ENCODE data around the gene DHX34.
"Not testable (repeated sequence)": the region's sequence is repeated elsewhere in the genome, so short reads cannot be mapped to it uniquely, and the experiment has no call there.

Gene DHX34

GRCh38 chr19:47352095-47352494, 3.0 kb downstream of the DHX34 start:
- Histone ChIP-seq H3K9me3 (ENCODE audit: low read length) (no peaks in the 10 kb centered on the region), H3K9ac (ENCODE audit: low read length) (no peak overlapping the region), H3K27ac (ENCODE audit: low read depth, low read length) (no peak overlapping the region), H3K4me1 (ENCODE audit: insufficient read depth, low read length) (peaks cover 17% of the 10 kb centered on the region), H3K4me3 (ENCODE audit: low read depth in 1 of 2, low read length in 2 of 2) (no peak overlapping the region), H3K36me3 (ENCODE audit: insufficient read depth, low read length) (peaks cover 39% of the 10 kb centered on the region), H3K27me3 (ENCODE audit: control insufficient read depth in 1 of 2, insufficient read depth in 2 of 2, low read length in 2 of 2) (no peaks in the 10 kb centered on the region)

- no peaks in the 10 kb centered on the region for H3K9me3 ChIP-seq (ENCODE audit: low read length)
- H3K27ac ChIP-seq (ENCODE audit: low read depth, low read length), result no peak overlapping the region
- peaks cover 17% of the 10 kb centered on the region for H3K4me1 ChIP-seq (ENCODE audit: insufficient read depth, low read length)
- peaks cover 51% of the 10 kb centered on the region for H3K36me3 ChIP-seq (ENCODE audit: insufficient read depth, low read length)
- H3K9ac ChIP-seq (ENCODE audit: low read length), result no peak overlapping the region
- no peak overlapping the region for H3K4me3 ChIP-seq (ENCODE audit: low read depth in 1 of 2, low read length in 2 of 2)
- no peaks in the 10 kb centered on the region for H3K27me3 ChIP-seq (ENCODE audit: control insufficient read depth in 1 of 2, insufficient read depth in 2 of 2, low read length in 2 of 2)
Measured at GRCh38 chr19:47353307-47353712, 4.2 kb downstream of the DHX34 start.

GRCh38 chr19:47356900-47357299, 7.8 kb downstream of the DHX34 start:
- no peak overlapping the region for H3K27ac ChIP-seq (ENCODE audit: low read depth, low read length)
- H3K4me1 ChIP-seq (ENCODE audit: insufficient read depth, low read length), result peaks cover 3% of the 10 kb centered on the region
- H3K9me3 ChIP-seq (ENCODE audit: low read length), result no peaks in the 10 kb centered on the region
- no peak overlapping the region for H3K9ac ChIP-seq (ENCODE audit: low read length)
- peaks cover 83% of the 10 kb centered on the region for H3K36me3 ChIP-seq (ENCODE audit: insufficient read depth, low read length)
- no peak overlapping the region for H3K4me3 ChIP-seq (ENCODE audit: low read depth in 1 of 2, low read length in 2 of 2)
- H3K27me3 ChIP-seq (ENCODE audit: control insufficient read depth in 1 of 2, insufficient read depth in 2 of 2, low read length in 2 of 2), result no peaks in the 10 kb centered on the region

- Histone ChIP-seq H3K27ac (ENCODE audit: low read depth, low read length) (no peak overlapping the region), H3K36me3 (ENCODE audit: insufficient read depth, low read length) (peaks cover 82% of the 10 kb centered on the region), H3K27me3 (ENCODE audit: control insufficient read depth in 1 of 2, insufficient read depth in 2 of 2, low read length in 2 of 2) (no peaks in the 10 kb centered on the region), H3K4me3 (ENCODE audit: low read depth in 1 of 2, low read length in 2 of 2) (no peak overlapping the region), H3K9ac (ENCODE audit: low read length) (no peak overlapping the region), H3K4me1 (ENCODE audit: insufficient read depth, low read length) (no peaks in the 10 kb centered on the region), H3K9me3 (ENCODE audit: low read length) (no peaks in the 10 kb centered on the region)
Measured at GRCh38 chr19:47357788-47358680, 8.9 kb downstream of the DHX34 start.

- Histone ChIP-seq H3K9ac (ENCODE audit: low read length) (no peak overlapping the region), H3K4me1 (ENCODE audit: insufficient read depth, low read length) (no peaks in the 10 kb centered on the region), H3K9me3 (ENCODE audit: low read length) (no peaks in the 10 kb centered on the region), H3K27ac (ENCODE audit: low read depth, low read length) (no peak overlapping the region), H3K4me3 (ENCODE audit: low read depth in 1 of 2, low read length in 2 of 2) (no peak overlapping the region), H3K27me3 (ENCODE audit: control insufficient read depth in 1 of 2, insufficient read depth in 2 of 2, low read length in 2 of 2) (no peaks in the 10 kb centered on the region), H3K36me3 (ENCODE audit: insufficient read depth, low read length) (peaks cover 81% of the 10 kb centered on the region)
Measured at GRCh38 chr19:47358936-47359335, 9.8 kb downstream of the DHX34 start.

- Histone ChIP-seq H3K27ac (ENCODE audit: low read depth, low read length) (no peak overlapping the region), H3K9ac (ENCODE audit: low read length) (no peak overlapping the region), H3K4me1 (ENCODE audit: insufficient read depth, low read length) (no peaks in the 10 kb centered on the region), H3K36me3 (ENCODE audit: insufficient read depth, low read length) (peaks cover 65% of the 10 kb centered on the region), H3K9me3 (ENCODE audit: low read length) (no peaks in the 10 kb centered on the region), H3K4me3 (ENCODE audit: low read depth in 1 of 2, low read length in 2 of 2) (no peak overlapping the region), H3K27me3 (ENCODE audit: control insufficient read depth in 1 of 2, insufficient read depth in 2 of 2, low read length in 2 of 2) (no peaks in the 10 kb centered on the region)
Measured at GRCh38 chr19:47362321-47362720, 13.2 kb downstream of the DHX34 start.

- Histone ChIP-seq H3K27me3 (ENCODE audit: control insufficient read depth in 1 of 2, insufficient read depth in 2 of 2, low read length in 2 of 2) (no peaks in the 10 kb centered on the region), H3K27ac (ENCODE audit: low read depth, low read length) (no peak overlapping the region), H3K4me1 (ENCODE audit: insufficient read depth, low read length) (no peaks in the 10 kb centered on the region), H3K9me3 (ENCODE audit: low read length) (no peaks in the 10 kb centered on the region), H3K36me3 (ENCODE audit: insufficient read depth, low read length) (peaks cover 49% of the 10 kb centered on the region), H3K4me3 (ENCODE audit: low read depth in 1 of 2, low read length in 2 of 2) (no peak overlapping the region), H3K9ac (ENCODE audit: low read length) (no peak overlapping the region)
Measured at GRCh38 chr19:47363758-47364531, 14.8 kb downstream of the DHX34 start.

GRCh38 chr19:47365455-47365854, 16.3 kb downstream of the DHX34 start:
- not testable (repeated sequence) for H3K27ac ChIP-seq (ENCODE audit: low read depth, low read length); H3K9ac ChIP-seq (ENCODE audit: low read length); H3K4me1 ChIP-seq (ENCODE audit: insufficient read depth, low read length); H3K4me3 ChIP-seq (ENCODE audit: low read depth in 1 of 2, low read length in 2 of 2); H3K9me3 ChIP-seq (ENCODE audit: low read length); H3K27me3 ChIP-seq (ENCODE audit: control insufficient read depth in 1 of 2, insufficient read depth in 2 of 2, low read length in 2 of 2)
- H3K36me3 ChIP-seq (ENCODE audit: insufficient read depth, low read length), result peaks cover 41% of the 10 kb centered on the region

GRCh38 chr19:47370045-47370611, 21.0 kb downstream of the DHX34 start:
- no peak overlapping the region for H3K27ac ChIP-seq (ENCODE audit: low read depth, low read length)
- no peaks in the 10 kb centered on the region for H3K9me3 ChIP-seq (ENCODE audit: low read length)
- no peak overlapping the region for H3K4me3 ChIP-seq (ENCODE audit: low read depth in 1 of 2, low read length in 2 of 2)
- H3K27me3 ChIP-seq (ENCODE audit: control insufficient read depth in 1 of 2, insufficient read depth in 2 of 2, low read length in 2 of 2), result no peaks in the 10 kb centered on the region
- H3K36me3 ChIP-seq (ENCODE audit: insufficient read depth, low read length), result peaks cover 45% of the 10 kb centered on the region
- no peaks in the 10 kb centered on the region for H3K4me1 ChIP-seq (ENCODE audit: insufficient read depth, low read length)
- no peak overlapping the region for H3K9ac ChIP-seq (ENCODE audit: low read length)

- H3K4me1 ChIP-seq (ENCODE audit: insufficient read depth, low read length), result no peaks in the 10 kb centered on the region
- no peak overlapping the region for H3K4me3 ChIP-seq (ENCODE audit: low read depth in 1 of 2, low read length in 2 of 2)
- no peaks in the 10 kb centered on the region for H3K27me3 ChIP-seq (ENCODE audit: control insufficient read depth in 1 of 2, insufficient read depth in 2 of 2, low read length in 2 of 2)
- peaks cover 56% of the 10 kb centered on the region for H3K36me3 ChIP-seq (ENCODE audit: insufficient read depth, low read length)
- no peaks in the 10 kb centered on the region for H3K9me3 ChIP-seq (ENCODE audit: low read length)
- H3K9ac ChIP-seq (ENCODE audit: low read length), result no peak overlapping the region
- no peak overlapping the region for H3K27ac ChIP-seq (ENCODE audit: low read depth, low read length)
Measured at GRCh38 chr19:47371261-47371660, 22.1 kb downstream of the DHX34 start.

GRCh38 chr19:47372603-47373002, 23.5 kb downstream of the DHX34 start:
- Histone ChIP-seq H3K9me3 (ENCODE audit: low read length) (no peaks in the 10 kb centered on the region), H3K4me3 (ENCODE audit: low read depth in 1 of 2, low read length in 2 of 2) (no peak overlapping the region), H3K27ac (ENCODE audit: low read depth, low read length) (no peak overlapping the region), H3K9ac (ENCODE audit: low read length) (no peak overlapping the region), H3K4me1 (ENCODE audit: insufficient read depth, low read length) (no peaks in the 10 kb centered on the region), H3K27me3 (ENCODE audit: control insufficient read depth in 1 of 2, insufficient read depth in 2 of 2, low read length in 2 of 2) (no peaks in the 10 kb centered on the region), H3K36me3 (ENCODE audit: insufficient read depth, low read length) (peaks cover 53% of the 10 kb centered on the region)

Measured in muscle layer of colon (tissue), 2 donors.